ENCODE results near the gene NFKB2.

DNA sequence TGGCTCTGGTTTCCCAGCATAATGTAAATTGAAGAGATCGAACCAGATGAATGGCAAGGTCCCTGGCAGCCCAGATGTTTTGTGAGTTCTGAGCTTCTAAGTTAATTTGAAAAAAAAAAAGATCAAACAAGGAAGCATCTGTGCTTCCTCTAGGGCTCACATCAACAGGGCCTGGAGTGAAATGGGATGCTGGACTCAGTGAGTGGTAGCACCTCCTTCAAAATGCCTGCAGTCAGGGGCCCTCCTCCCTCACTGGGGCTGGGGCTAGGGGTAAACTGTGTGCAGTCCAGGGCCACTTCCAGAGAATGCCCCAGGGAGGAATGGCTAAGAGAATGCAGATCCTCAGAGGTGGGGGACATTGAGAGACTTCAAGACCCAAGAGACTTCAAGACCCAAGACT is 42.9 kb downstream of the NFKB2 start:
- TF ChIP-seq, protein P1, sequence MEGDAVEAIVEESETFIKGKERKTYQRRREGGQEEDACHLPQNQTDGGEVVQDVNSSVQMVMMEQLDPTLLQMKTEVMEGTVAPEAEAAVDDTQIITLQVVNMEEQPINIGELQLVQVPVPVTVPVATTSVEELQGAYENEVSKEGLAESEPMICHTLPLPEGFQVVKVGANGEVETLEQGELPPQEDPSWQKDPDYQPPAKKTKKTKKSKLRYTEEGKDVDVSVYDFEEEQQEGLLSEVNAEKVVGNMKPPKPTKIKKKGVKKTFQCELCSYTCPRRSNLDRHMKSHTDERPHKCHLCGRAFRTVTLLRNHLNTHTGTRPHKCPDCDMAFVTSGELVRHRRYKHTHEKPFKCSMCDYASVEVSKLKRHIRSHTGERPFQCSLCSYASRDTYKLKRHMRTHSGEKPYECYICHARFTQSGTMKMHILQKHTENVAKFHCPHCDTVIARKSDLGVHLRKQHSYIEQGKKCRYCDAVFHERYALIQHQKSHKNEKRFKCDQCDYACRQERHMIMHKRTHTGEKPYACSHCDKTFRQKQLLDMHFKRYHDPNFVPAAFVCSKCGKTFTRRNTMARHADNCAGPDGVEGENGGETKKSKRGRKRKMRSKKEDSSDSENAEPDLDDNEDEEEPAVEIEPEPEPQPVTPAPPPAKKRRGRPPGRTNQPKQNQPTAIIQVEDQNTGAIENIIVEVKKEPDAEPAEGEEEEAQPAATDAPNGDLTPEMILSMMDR (IDR thresholded peaks at IDR 0.05) = no peak
- TF ChIP-seq POLR2A (IDR thresholded peaks at IDR 0.05) (no peak), EP300 (IDR thresholded peaks at IDR 0.05) (no peak)
